HG03354 (cell line): ENCODE measurements around the gene LILRA5.
"Not testable (repeated sequence)": the region's sequence is repeated elsewhere in the genome, so short reads cannot be mapped to it uniquely, and the experiment has no call there.

ENCODE experiments used
- ATAC-seq: cut with Tn5 transposase; IDR thresholded peaks from one replicate; pipeline ENCODE4 v1.9.1; 2021; ENCODE audit warnings: mild to moderate bottlenecking; ENCODE audit not compliant: unreplicated experiment, poor library complexity, severe bottlenecking

The LILRA5 gene

DNA sequence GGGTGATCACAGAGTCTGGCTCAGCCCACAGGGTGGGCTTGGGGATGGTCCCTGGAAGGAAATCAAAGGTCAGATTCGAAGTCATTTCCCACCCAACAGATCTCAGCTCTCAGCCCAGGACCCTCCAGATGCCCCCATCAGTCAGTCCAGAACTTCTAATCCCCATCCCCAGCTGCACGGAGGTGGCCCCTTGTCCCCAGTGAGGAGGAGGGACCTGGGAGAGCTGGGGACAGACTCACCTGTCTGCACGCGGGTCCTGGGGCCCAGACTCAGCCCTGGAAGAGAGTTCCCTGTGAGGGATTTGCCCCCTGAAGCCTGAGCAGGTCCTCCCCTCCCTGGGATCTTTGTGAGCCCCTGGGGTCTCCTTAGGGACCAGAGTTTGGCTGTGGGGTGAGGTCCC lies 32.9 kb downstream of the LILRA5 start:
- ATAC-seq, result not testable (repeated sequence)

DNA sequence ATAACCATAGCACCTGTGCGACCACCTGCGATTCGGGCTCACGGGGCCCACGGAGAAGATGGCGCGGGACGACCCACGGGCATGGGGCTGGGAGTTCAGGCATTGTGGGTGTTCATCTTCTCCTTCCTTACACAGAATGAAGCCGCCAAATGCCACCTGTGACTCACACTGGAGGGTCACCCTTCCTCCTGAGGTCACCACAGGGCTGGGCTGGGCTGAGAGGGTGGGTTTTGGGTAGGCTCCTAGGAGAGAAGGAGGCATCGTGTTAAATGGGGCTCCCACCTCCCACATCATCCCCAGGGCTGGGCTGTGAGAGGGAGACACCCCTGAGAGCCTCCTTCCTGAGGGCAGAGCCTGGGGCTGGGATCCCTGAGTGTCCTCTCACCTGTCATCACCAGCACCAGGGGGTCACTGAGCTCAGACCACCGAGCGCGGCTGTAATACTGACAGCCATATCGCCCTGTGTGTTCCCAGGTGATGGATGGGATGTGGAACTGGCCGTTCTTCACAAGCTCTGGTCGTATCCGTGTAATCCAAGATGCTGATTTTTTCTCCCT lies 33.5 kb downstream of the LILRA5 start:
- no peak for ATAC-seq

DNA sequence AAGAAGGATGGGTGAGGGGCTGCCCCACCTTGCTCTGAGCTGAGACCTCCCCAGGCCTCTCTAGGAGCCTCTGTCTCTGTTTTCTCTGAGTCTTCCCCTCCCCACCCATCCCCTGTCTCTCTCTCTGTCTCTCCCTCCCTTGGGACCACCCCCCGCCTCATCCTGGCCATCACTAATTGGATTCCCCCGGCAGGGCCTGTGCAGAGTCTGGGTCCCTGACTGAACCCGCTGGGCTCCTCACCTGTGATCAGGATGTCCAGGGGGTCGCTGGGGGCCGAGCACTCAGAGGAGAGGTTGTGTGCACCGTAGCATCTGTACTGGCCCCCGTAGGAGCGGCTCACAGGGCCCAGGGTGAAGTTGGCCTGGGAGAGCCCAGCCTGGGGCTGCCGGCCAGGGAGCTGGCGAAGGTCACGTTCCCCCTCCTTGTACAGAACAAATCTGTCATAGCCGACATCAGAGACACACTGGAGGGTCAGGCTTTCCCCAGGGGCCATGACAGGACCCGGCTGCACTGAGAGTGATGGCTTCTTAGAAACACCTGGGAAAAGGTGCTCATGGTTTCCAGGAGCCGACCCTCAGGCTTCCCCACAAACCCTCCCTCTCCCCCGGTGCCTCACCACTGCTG lies 34.3 kb downstream of the LILRA5 start:
- not testable (repeated sequence) for ATAC-seq

DNA sequence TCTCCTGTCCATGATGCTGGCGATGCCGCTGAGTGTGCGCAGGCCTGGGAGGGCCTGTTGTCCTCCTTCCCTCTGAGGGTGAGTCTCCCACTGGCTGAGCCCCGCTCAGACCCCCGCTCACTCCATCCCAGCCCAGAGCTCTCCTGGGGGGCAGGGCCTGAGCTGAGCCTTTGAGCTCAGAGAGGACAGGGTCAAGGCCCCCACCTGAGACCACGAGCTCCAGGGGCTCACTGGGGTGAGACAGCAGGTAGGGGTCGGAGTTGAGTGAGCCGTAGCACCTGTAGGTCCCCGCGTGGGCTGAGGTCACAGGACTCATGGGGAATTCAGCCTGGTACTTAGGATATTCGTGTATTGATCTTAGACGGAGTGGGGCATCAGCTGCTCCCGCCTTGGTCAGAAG lies 34.9 kb downstream of the LILRA5 start:
- ATAC-seq, result not testable (repeated sequence)

DNA sequence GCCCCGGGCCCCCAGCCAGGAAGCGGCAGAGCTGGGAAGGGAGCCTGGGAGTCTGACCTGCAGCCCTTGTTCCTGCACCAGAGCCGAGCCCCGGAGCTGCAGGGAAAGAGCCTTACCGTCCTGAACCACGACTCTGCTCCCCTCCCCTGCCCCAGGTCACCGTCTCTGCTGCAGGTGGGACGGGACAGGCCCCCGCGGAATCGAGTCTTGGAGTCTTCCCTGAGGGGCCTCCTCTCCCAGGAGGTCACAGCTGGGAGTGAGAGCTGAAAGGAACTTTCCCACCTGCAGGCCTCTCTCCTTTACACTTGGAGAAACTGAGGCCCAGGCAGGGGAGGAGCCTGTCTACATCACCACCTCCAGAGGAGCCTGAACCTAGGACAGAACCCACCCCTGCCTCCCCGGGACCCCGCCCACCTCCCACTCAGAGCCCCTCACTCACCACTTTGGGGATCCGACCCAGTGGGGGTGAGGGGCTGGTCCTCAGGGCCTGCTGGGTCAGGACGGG lies 35.8 kb downstream of the LILRA5 start:
- not testable (repeated sequence) for ATAC-seq

DNA sequence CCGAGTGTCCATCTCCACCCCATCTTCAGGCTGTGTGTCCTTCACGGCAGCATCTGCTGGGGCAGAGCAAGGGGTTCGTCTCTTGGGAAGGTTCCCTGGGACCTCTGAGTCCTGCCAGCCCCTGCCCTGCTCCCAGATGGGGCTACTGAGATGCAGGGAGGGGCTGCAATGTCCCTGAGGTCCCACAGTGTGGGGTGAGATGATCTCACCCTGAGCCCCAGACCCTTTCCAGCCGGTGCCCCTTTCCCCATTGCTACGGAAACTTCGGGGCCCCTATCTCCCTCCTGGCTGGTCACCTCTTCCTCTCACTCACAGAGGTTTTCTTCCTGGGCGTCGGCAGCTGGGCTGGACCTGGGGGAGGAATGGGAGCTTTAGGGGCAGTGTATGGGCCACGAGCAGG lies 37.0 kb downstream of the LILRA5 start:
- ATAC-seq, result no peak

DNA sequence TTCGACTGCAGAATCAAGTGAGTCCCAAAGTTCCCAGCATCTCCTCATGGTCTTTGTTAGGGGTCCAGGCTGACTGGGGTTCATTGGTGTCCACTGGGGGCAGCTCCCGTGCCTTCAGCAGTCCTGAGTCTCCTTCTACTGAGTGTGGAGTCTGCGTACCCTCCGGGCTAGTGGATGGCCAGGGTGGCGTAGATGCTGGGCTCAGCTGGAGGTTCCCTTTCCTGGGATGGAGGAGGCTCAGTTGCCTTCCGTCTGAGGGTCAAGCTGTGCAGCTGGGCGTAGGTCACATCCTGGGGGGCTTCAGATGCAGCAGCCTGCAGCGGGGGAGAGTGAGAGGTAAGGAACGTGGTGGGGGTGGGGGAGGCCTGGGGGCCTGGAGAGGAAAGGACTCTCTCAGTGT lies 38.5 kb downstream of the LILRA5 start:
- not testable (repeated sequence) for ATAC-seq

DNA sequence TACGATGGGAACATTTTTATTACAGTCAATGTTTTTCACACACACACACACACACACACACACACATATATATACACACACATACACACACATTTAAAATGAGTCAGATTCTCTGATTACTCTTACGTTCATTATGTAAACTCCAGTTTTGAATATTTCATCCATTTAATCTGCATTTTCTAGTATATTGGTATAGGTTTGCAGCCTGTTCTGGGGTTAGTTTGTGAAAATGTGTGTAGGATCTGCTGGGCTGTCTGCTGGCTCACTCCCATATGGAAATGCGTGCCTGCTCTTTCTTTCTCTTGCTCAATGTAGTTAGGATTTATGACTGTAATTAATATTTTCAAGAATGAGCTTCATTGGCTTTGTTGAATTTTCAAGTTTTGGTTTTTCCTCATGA lies 39.1 kb downstream of the LILRA5 start:
- no peak for ATAC-seq

DNA sequence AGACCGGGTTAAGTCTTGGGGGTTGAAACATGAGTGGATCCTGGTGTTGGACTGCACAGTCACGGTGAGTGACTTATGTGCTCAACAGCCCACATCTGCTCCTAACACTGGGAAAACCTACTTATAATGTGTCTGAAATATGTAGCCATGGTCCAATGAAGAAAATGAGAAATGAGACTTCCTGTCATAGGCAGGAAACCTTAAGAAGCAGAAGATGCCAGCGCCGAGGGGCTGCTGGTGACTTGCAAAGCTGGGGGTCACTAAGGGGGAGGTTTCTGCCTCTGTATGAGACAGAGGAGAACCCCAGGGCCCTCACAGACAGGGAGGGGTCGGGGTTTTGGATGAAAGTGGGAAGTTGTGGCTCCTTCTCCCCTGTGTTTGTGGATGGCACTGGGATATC lies 40.8 kb downstream of the LILRA5 start:
- ATAC-seq, result not testable (repeated sequence)

DNA sequence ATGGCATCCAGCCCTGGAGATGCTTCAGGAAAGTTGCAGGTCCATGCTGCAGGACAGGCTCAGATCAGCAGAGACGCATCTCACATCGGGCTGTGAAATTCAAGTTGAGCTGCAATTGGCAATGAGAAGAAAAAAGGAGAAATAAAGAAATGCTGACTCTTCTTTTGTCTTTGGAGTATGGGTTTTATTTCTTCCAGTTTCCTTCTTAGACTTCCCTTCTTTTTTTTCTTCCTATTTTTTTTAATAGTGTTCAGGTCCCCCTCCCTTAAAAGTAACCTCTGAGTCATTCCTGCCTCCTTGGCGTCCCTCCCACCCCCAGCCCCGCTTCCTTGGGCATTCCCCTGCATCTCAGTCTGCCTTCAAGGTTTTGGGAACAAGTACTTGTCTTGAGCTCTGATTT lies 41.4 kb downstream of the LILRA5 start:
- not testable (repeated sequence) for ATAC-seq

DNA sequence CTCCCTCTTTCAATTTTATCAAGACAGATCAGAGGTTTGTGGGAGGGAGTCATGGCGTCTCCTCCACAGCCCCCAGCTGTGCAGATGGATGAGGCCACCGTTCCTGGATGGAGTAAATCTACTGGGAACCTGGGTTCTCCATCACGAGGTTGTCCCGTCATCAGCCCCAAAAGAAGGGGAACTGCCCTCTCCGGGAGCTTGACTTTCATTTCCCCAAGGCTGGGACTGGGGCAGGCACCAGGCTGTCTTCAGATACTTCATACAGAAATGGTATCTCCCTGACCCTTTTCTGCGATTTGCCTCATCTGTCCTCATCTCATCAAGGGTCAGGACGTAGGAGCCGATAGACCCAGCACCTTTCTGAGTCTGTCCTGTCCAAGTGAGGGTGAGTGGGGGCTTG lies 41.9 kb downstream of the LILRA5 start:
- ATAC-seq, result no peak

DNA sequence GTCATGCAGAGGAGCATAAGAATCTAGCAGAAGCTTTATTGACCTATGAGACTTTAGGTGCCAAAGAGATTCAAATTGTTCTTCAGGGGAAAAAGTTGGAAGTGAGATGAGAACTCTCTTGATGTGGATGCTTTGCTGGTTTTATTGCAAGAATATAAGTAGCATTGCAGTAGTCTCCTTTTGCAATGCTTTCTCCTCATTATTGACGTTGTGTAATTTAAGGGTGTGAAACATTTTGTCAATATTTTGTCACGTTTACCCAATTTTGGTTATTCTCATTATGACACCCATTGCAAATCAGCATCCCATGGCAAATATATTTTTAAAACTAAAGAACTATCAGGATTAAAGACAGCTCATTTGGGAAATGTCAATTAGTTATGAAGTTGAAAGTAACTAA lies 44.0 kb downstream of the LILRA5 start:
- no peak for ATAC-seq

DNA sequence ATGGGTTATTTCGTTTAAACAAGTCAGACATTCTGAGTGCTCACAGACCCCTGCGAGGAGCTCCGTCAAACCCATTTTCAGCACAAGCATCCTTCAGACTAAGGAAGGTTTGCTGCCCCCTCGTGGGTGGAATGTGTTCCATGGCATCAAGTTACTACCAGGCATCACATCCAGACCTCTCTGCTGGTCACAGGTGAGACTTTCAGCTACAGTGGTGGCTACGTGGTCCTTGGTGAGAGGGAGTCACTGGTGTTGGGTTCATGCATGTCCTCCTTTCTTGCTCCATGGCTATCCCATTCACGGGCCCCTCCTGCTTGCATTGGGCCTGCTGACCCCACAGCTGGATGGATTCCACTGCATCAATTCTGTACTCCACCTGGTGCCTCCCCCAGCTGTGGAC lies 46.8 kb downstream of the LILRA5 start:
- no peak for ATAC-seq

DNA sequence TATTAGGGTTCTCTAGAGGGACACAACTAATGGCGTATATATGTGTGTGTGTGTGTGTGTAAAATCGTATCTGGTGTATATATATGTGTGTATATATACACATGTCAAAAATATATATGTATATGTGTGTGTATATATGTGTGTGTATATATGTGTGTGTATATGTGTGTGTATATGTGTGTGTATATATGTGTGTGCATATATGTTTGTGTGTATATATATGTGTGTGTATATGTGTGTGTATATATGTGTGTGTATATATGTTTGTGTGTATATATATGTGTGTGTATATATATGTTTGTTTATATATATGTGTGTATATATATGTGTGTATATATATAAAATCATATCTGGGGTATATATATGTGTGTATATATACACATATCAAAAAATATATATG lies 50.5 kb downstream of the LILRA5 start:
- no peak for ATAC-seq

DNA sequence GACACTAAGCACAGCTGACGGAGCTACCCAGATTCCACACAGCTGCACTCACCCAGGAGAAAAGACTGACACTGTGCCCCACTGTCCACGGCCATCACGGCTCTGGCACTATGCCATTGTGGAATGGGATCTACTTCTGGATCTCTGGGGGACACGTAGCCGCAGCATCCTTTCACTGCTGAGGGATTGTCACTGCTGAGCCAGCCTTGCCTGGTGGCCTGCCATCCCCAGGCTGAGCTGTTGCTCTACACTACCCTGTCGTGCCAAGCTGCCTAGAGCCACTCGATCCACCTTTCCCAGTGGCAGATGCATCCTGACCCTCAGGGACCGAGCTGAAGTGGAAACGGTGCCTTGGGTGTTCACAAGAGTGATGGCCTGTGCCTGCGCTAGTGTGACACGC lies 50.9 kb downstream of the LILRA5 start:
- no peak for ATAC-seq

DNA sequence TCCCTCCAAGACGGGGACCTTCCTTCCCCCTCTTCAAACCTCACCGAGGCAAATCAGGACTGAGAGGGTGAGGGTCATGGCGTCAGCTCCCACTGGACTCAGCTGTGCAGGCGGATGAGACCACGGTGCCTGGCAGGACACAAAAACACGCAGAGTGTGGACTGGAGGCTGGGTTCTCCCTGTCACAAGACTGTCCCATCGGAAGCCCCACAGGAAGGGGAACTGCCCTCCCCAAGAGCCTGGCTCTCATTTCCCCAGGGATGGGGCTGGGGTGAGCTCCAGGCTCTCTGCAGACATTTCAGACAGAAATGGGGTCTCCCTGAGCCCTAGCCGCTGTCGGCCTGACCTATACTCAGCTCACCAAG lies 55.9 kb downstream of the LILRA5 start, which contains the start of gene LILRB5:
LILRB5 (minus strand) TSS at position 158 of the 365 bp plus-strand sequence; CDS start at position 78, 80 bp downstream.
- no peak for ATAC-seq
